Activated T-cell treated with anti-CD3 and anti-CD28 coated beads, Interleukin-2, amount 50 U/mL, for 72 hours (primary cell): ENCODE results near the gene KCTD5. TPM values are rescaled to one million over a fixed set of nuclear protein-coding genes. Genes with fewer than 3 reads are reported as not detected.
"Not testable (repeated sequence)": the region's sequence is repeated elsewhere in the genome, so short reads cannot be mapped to it uniquely, and the experiment has no call there.

ENCODE experiments used
- ATAC-seq, 2 donors: fragments of 150-1000 bp; cut with Tn5 transposase; replicated peaks in 1 of 2; 2 replicates each; pipeline ENCODE4 v1.10.0; 2021; ENCODE audit warnings: moderate library complexity in 2 of 2, mild to moderate bottlenecking in 1 of 2
- DNase-seq, 2 donors: peaks; one replicate each; pipeline ENCODE4 v3.0.0; 2021 to 2022; ENCODE audit warnings: mixed read lengths in 1 of 2
- H3K27ac Mint-ChIP-seq: one replicate; pipeline ENCODE4 v1.8.0; 2022; ENCODE audit warnings: mild to moderate bottlenecking, moderate library complexity, mixed read lengths
- H3K27me3 Mint-ChIP-seq: one replicate; pipeline ENCODE4 v1.8.0; 2022; ENCODE audit warnings: low read depth, mixed read lengths
- H3K36me3 Mint-ChIP-seq, 2 donors: one replicate each; pipeline ENCODE4 v1.8.0; 2022; ENCODE audit warnings: mixed read lengths in 2 of 2, mild to moderate bottlenecking in 1 of 2; ENCODE audit not compliant: insufficient read depth in 2 of 2
- H3K4me1 Mint-ChIP-seq: one replicate; pipeline ENCODE4 v1.8.0; 2022; ENCODE audit warnings: low read depth, mixed read lengths
- H3K4me3 Mint-ChIP-seq, 2 donors: one replicate each; pipeline ENCODE4 v1.8.0; 2022; ENCODE audit warnings: mild to moderate bottlenecking in 2 of 2, mixed read lengths in 2 of 2, moderate library complexity in 2 of 2
- H3K9me3 Mint-ChIP-seq, 2 donors: one replicate each; pipeline ENCODE4 v1.8.0; 2022; ENCODE audit warnings: mixed read lengths in 2 of 2
- total RNA-seq, 2 donors: library from RNA; stranded (reverse); gene quantifications; one replicate each; pipeline ENCODE4 v1.2.3, GENCODE V29; 2022

KCTD5 gene
- total RNA-seq, 2 donors from 2014 or later: 44.8 to 50.2 TPM

- peak; percentile 41 to 58 for DNase-seq
- Mint-ChIP-seq H3K36me3 (peaks cover 13 to 26% of the 10 kb centered on the region in 2 donors), H3K27ac (peak overlapping the region; percentile 85), H3K4me1 (peaks cover 66% of the 10 kb centered on the region)
- H3K4me3 Mint-ChIP-seq, H3K9me3 Mint-ChIP-seq, ATAC-seq, H3K27me3 Mint-ChIP-seq: not testable (repeated sequence)
These were observed 21.5 kb upstream of the KCTD5 start for GRCh38 chr16:2660755-2661373.

- peaks cover 84% of the 10 kb centered on the region for H3K4me1 Mint-ChIP-seq
- H3K36me3 Mint-ChIP-seq: peaks cover 30 to 45% of the 10 kb centered on the region in 2 donors
- H3K9me3 Mint-ChIP-seq: no peaks in the 10 kb centered on the region
- no peaks in the 10 kb centered on the region for H3K27me3 Mint-ChIP-seq
- H3K27ac Mint-ChIP-seq: peak overlapping the region; percentile 99
- ATAC-seq (peak; percentile 88 to 92), DNase-seq (peak; percentile 71 to 77)
- peak overlapping the region; percentile 81 to 95 for H3K4me3 Mint-ChIP-seq
These were observed 18.5 kb upstream of the KCTD5 start for GRCh38 chr16:2663553-2664546.

GRCh38 chr16:2664574-2664982 lies 17.7 kb upstream of the KCTD5 start:
- Mint-ChIP-seq H3K9me3 (no peaks in the 10 kb centered on the region), H3K27ac (peak overlapping the region; percentile 99), H3K4me1 (peaks cover 87% of the 10 kb centered on the region), H3K4me3 (peak overlapping the region; percentile 81 to 95), H3K27me3 (no peaks in the 10 kb centered on the region), H3K36me3 (peaks cover 34 to 52% of the 10 kb centered on the region in 2 donors)
- DNase-seq: no peak
- ATAC-seq: no peak

- peak overlapping the region; percentile 81 to 95 for H3K4me3 Mint-ChIP-seq
These were observed 15.7 kb upstream of the KCTD5 start for GRCh38 chr16:2666671-2667070.

GRCh38 chr16:2669587-2669986 lies 12.7 kb upstream of the KCTD5 start:
- H3K9me3 Mint-ChIP-seq, DNase-seq, H3K27me3 Mint-ChIP-seq, ATAC-seq: not testable (repeated sequence)
- Mint-ChIP-seq H3K27ac (peak overlapping the region; percentile 70), H3K4me1 (peaks cover 73% of the 10 kb centered on the region), H3K36me3 (peaks cover 26 to 36% of the 10 kb centered on the region in 2 donors), H3K4me3 (peak overlapping the region; percentile 81 to 95)

More at GRCh38 chr16:2666671-2667070, 15.7 kb upstream of the KCTD5 start:
- not testable (repeated sequence) for ATAC-seq, H3K27me3 Mint-ChIP-seq, DNase-seq, H3K9me3 Mint-ChIP-seq
- H3K27ac Mint-ChIP-seq: peak overlapping the region; percentile 99
- peaks cover 85% of the 10 kb centered on the region for H3K4me1 Mint-ChIP-seq
- peaks cover 35 to 53% of the 10 kb centered on the region in 2 donors for H3K36me3 Mint-ChIP-seq

- H3K4me1 Mint-ChIP-seq: peaks cover 69% of the 10 kb centered on the region
- DNase-seq: peak; percentile 77 to 78
- peak overlapping the region; percentile 87 for H3K27ac Mint-ChIP-seq
- ATAC-seq, H3K27me3 Mint-ChIP-seq, H3K9me3 Mint-ChIP-seq: not testable (repeated sequence)
- peak overlapping the region; percentile 81 to 95 for H3K4me3 Mint-ChIP-seq
- peaks cover 24 to 32% of the 10 kb centered on the region in 2 donors for H3K36me3 Mint-ChIP-seq
These were observed 12.3 kb upstream of the KCTD5 start for GRCh38 chr16:2670017-2670416.

- ATAC-seq: peak in 1 of 2 donors; percentile 28
- H3K4me1 Mint-ChIP-seq: peaks cover 67% of the 10 kb centered on the region
- not testable (repeated sequence) for H3K27me3 Mint-ChIP-seq, H3K27ac Mint-ChIP-seq, H3K9me3 Mint-ChIP-seq
- DNase-seq: peak; percentile 51 to 57
- peaks cover 24 to 27% of the 10 kb centered on the region in 2 donors for H3K36me3 Mint-ChIP-seq
- peak overlapping the region; percentile 81 to 95 for H3K4me3 Mint-ChIP-seq
These were observed 11.1 kb upstream of the KCTD5 start for GRCh38 chr16:2671193-2671592.

GRCh38 chr16:2671741-2672140 lies 10.6 kb upstream of the KCTD5 start:
- Mint-ChIP-seq H3K9me3 (no peaks in the 10 kb centered on the region), H3K27me3 (no peaks in the 10 kb centered on the region), H3K27ac (no peak overlapping the region)

GRCh38 chr16:2673066-2673999 lies 9.0 kb upstream of the KCTD5 start:
- DNase-seq (peak; percentile 96), ATAC-seq (peak; percentile 92 to 94)
- peaks cover 54% of the 10 kb centered on the region for H3K4me1 Mint-ChIP-seq
- H3K27me3 Mint-ChIP-seq: no peaks in the 10 kb centered on the region
- H3K27ac Mint-ChIP-seq: peak overlapping the region; percentile 90
- peak overlapping the region; percentile 78 to 84 for H3K4me3 Mint-ChIP-seq
- peaks cover 10 to 16% of the 10 kb centered on the region in 2 donors for H3K36me3 Mint-ChIP-seq
- no peaks in the 10 kb centered on the region for H3K9me3 Mint-ChIP-seq

More at GRCh38 chr16:2671741-2672140, 10.6 kb upstream of the KCTD5 start:
- no peak for ATAC-seq
- Mint-ChIP-seq H3K36me3 (peaks cover 21 to 23% of the 10 kb centered on the region in 2 donors), H3K4me3 (peak overlapping the region; percentile 81 to 95), H3K4me1 (peaks cover 63% of the 10 kb centered on the region)
- DNase-seq: no peak

- Mint-ChIP-seq H3K4me3 (no peak overlapping the region), H3K27ac (no peak overlapping the region), H3K9me3 (no peaks in the 10 kb centered on the region), H3K4me1 (peaks cover 38% of the 10 kb centered on the region), H3K27me3 (no peaks in the 10 kb centered on the region), H3K36me3 (peaks cover 2 to 3% of the 10 kb centered on the region in 2 donors)
- ATAC-seq: no peak
- DNase-seq: no peak
These were observed 7.3 kb upstream of the KCTD5 start for GRCh38 chr16:2675021-2675420.

- ATAC-seq (no peak), DNase-seq (no peak)
- peak overlapping the region in 1 of 2 donors; percentile 22 for H3K4me3 Mint-ChIP-seq
- H3K4me1 Mint-ChIP-seq: peaks cover 32% of the 10 kb centered on the region
- peak overlapping the region; percentile 3 for H3K27ac Mint-ChIP-seq
- H3K9me3 Mint-ChIP-seq: no peaks in the 10 kb centered on the region
- H3K36me3 Mint-ChIP-seq: peaks cover 2% of the 10 kb centered on the region in 2 donors
- H3K27me3 Mint-ChIP-seq: no peaks in the 10 kb centered on the region
These were observed 6.6 kb upstream of the KCTD5 start for GRCh38 chr16:2675714-2676113.

GRCh38 chr16:2676937-2677336 lies 5.4 kb upstream of the KCTD5 start:
- not testable (repeated sequence) for H3K9me3 Mint-ChIP-seq, H3K27ac Mint-ChIP-seq, ATAC-seq, H3K27me3 Mint-ChIP-seq, H3K4me3 Mint-ChIP-seq, DNase-seq, H3K36me3 Mint-ChIP-seq
- peaks cover 30% of the 10 kb centered on the region for H3K4me1 Mint-ChIP-seq
